Neural crest cell (in vitro differentiated cells): ENCODE results near the gene PTH2. TPM values are rescaled to one million over a fixed set of nuclear protein-coding genes. Genes with fewer than 3 reads are reported as not detected.

Experiments used
- DNase-seq: peaks from one replicate; pipeline ENCODE4 v3.0.0; 2021; ENCODE audit warnings: low read depth, mixed read lengths, low spot score
- H3K27ac Mint-ChIP-seq: one replicate; pipeline ENCODE4 v1.8.0; 2021; ENCODE audit warnings: mild to moderate bottlenecking, mixed read lengths; ENCODE audit not compliant: unreplicated experiment
- H3K27me3 Mint-ChIP-seq: 2 replicates; pipeline ENCODE4 v1.8.0; 2021; ENCODE audit warnings: low read depth, mild to moderate bottlenecking, mixed read lengths
- H3K36me3 Mint-ChIP-seq: 2 replicates; pipeline ENCODE4 v1.8.0; 2021; ENCODE audit warnings: low read depth, mild to moderate bottlenecking, mixed read lengths
- H3K4me1 Mint-ChIP-seq: 2 replicates; pipeline ENCODE4 v1.8.0; 2021; ENCODE audit warnings: mixed read lengths
- H3K4me3 Mint-ChIP-seq: one replicate; pipeline ENCODE4 v1.8.0; 2021; ENCODE audit warnings: mild to moderate bottlenecking, mixed read lengths
- H3K9me3 Mint-ChIP-seq: 2 replicates; pipeline ENCODE4 v1.8.0; 2021; ENCODE audit warnings: mixed read lengths
- CTCF ChIP-seq: fragments of 200-600 bp; sonication (generic); conservative IDR thresholded peaks from 2 replicates; pipeline ENCODE4 v1.5.0; 2021; ENCODE audit warnings: antibody characterized with exemption, mild to moderate bottlenecking
- total RNA-seq: library from RNA; stranded (reverse); gene quantifications from 2 replicates; pipeline ENCODE4 v1.2.1, GENCODE V29; 2021

PTH2 gene
- total RNA-seq, 1 donor from 2014 or later, result not detected

GRCh38 chr19:49427339-49427738, 4.1 kb upstream of the PTH2 start:
- Mint-ChIP-seq H3K27me3 (peaks cover 97% of the 10 kb centered on the region), H3K4me1 (peaks cover 30% of the 10 kb centered on the region), H3K4me3 (no peak overlapping the region), H3K27ac (no peak overlapping the region), H3K36me3 (no peaks in the 10 kb centered on the region), H3K9me3 (no peaks in the 10 kb centered on the region)
- no peak for TF ChIP-seq CTCF
- DNase-seq, result no peak

GRCh38 chr19:49425922-49426592, 2.8 kb upstream of the PTH2 start:
- no peak for DNase-seq
- Mint-ChIP-seq H3K27ac (no peak overlapping the region), H3K4me3 (no peak overlapping the region), H3K9me3 (no peaks in the 10 kb centered on the region), H3K27me3 (peaks cover 97% of the 10 kb centered on the region), H3K36me3 (no peaks in the 10 kb centered on the region), H3K4me1 (peaks cover 37% of the 10 kb centered on the region)
- TF ChIP-seq CTCF, result no peak

- Mint-ChIP-seq H3K27ac (no peak within 1 kb of the TSS), H3K36me3 (no peaks in the 10 kb centered on the region), H3K9me3 (no peaks in the 10 kb centered on the region), H3K4me3 (no peak within 1 kb of the TSS), H3K4me1 (peaks cover 41% of the 10 kb centered on the region), H3K27me3 (peaks cover 97% of the 10 kb centered on the region)
- no peak for TF ChIP-seq CTCF
- DNase-seq, result no peak
Measured at GRCh38 chr19:49425178-49425577, 1.9 kb upstream of the PTH2 start, which contains the start of gene GFY. GFY (plus strand) TSS chr19:49425388; CDS start chr19:49426431, 1,043 bp downstream.

- H3K4me1 Mint-ChIP-seq, result peaks cover 36% of the 10 kb centered on the region
- peaks cover 97% of the 10 kb centered on the region for H3K27me3 Mint-ChIP-seq
Measured at GRCh38 chr19:49423985-49424303, 703 bp upstream of the PTH2 start.

GRCh38 chr19:49422407-49423070, 702 bp downstream of the PTH2 start:
- Mint-ChIP-seq H3K27me3 (peaks cover 97% of the 10 kb centered on the region), H3K4me1 (peaks cover 24% of the 10 kb centered on the region), H3K4me3 (no peak overlapping the region), H3K9me3 (no peaks in the 10 kb centered on the region), H3K36me3 (no peaks in the 10 kb centered on the region), H3K27ac (no peak overlapping the region)
- peak; percentile 54 for TF ChIP-seq CTCF
- peak; percentile 56 for DNase-seq

More at GRCh38 chr19:49423985-49424303, 703 bp upstream of the PTH2 start:
- DNase-seq, result no peak
- Mint-ChIP-seq H3K9me3 (no peaks in the 10 kb centered on the region), H3K27ac (no peak overlapping the region), H3K36me3 (no peaks in the 10 kb centered on the region), H3K4me3 (no peak overlapping the region)
- TF ChIP-seq CTCF, result no peak
